GM19351 (cell line): ENCODE results near the gene SHB.

Source experiments
- ATAC-seq: cut with Tn5 transposase; IDR thresholded peaks from one replicate; pipeline ENCODE4 v1.9.1; 2021; ENCODE audit warnings: mild to moderate bottlenecking, moderate library complexity; ENCODE audit not compliant: unreplicated experiment

The SHB gene

DNA sequence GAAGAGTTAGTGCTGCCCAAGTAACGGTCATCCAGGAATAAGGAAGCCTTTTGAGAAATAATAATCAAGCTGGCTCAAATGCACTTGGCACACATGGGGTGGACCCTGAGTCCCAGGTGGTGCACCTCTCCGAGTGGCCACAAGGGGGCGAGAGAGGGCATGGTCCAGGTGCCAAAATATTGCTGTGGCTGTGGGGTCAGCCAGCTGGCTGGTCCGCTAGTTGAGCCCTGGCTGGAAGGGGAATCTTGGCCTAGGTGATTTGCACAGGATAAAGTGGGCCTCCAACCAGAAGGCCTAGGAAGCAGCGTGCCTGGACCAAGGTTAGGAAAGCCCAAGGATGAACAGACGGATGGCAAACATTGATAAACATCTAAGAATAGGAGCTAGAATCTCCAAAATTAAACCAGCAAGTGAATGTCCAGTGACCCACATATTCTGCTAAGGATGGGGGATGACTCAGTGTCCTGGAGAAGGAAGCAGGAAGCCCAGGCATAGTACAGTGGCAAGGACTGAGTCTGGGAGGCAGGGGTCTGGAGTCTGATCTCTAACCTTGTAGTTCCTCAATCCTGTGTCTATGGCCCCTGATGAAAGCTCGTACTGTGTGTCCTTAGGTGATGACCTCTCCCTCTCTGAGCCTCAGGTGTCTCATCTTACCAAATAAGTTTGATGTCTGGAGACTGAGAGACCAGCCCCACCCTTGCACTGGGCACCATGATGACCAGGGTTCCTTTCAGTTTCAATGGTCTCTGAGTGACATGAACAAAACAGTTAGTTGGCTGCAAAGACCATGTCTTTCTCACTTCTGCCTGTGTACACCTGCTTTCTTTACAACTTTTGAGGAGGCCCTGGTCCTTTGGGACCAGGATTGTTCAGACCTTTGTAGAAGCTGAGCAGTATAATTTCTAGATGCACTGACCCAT lies 19.2 kb upstream of the SHB start:
- ATAC-seq = peak; percentile 61

- no peak for ATAC-seq
Measured at GRCh38 chr9:38086496-38086895, 17.5 kb upstream of the SHB start.

GRCh38 chr9:38085308-38085707 lies 16.3 kb upstream of the SHB start:
- no peak for ATAC-seq

GRCh38 chr9:38084556-38084880 lies 15.5 kb upstream of the SHB start:
- no peak for ATAC-seq

DNA sequence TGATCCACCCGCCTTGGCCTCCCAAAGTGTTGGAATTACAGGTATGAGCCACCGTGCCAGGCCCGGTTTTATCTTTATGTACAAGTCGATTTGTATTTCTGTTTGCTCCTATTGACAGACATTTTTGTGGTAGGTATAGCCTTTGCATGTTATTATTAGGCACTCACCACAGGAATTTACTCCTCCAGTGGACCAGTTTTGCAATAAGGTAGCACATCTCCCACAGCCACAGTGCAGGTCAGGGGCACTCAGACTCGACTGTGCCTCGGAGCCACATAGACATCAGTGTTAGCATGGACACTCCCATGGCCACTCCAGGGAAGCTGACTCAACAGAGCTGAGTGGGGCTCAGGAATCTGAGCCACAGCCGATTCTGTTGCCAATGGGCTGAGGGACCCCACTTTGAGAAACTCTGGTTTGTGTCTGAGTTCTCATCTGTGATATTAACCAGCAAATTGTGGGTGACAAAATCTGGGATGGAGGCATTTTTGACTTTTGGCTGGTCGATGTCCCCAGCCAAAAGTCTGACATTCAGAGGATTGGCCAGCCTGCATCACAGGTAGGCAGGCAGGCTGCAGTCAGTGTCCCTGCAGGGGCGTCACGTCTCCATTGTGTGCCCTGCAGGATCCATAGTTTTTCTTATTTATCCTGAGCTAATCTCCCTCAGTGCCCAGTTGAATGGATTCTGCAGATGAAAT lies 15.0 kb upstream of the SHB start:
- ATAC-seq = no peak

DNA sequence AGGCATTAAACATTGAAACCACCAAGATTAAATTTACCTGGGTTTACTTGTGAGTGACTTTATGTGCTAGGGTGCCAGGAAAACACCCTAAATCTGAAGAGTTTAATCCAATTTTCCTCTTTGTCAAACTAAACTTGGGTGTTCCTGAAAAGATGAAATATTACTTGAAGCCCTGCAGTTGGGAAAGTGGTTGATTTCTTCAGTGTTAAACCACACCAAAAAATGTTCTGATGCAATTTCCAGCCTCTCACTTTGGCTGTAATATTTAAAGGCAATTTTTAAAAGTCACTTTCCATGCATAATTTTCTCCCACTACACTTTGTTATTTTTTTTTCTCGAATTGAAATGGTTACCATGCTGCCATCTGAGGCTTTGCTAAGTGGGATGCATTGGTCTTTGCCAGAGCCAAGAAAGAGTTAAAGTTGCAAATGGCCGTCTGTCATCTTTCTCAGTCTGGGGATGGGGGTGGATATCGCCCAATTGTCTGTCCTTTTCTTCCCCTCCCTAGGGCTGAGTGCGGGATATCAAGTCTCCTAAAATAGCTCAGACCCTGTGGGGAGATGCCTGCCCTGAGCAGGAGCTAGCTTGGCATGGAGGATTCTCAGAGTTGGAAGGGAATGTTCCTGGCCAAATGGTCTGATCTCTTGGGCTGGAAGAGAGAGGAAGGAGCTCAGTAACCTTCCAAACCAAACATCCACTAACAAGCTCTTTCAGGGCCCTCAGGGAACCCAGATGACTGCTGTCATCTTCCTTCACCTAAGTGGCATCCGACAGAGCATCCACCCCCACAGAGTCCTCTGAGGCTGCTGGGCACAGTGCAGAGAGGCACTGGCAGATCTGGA lies 13.6 kb upstream of the SHB start:
- ATAC-seq = no peak

GRCh38 chr9:38081356-38082108 lies 12.5 kb upstream of the SHB start:
- no peak for ATAC-seq

GRCh38 chr9:38079461-38080031 lies 10.5 kb upstream of the SHB start:
- ATAC-seq = no peak

- ATAC-seq = no peak
Measured at GRCh38 chr9:38075272-38075671, 6.2 kb upstream of the SHB start.

DNA sequence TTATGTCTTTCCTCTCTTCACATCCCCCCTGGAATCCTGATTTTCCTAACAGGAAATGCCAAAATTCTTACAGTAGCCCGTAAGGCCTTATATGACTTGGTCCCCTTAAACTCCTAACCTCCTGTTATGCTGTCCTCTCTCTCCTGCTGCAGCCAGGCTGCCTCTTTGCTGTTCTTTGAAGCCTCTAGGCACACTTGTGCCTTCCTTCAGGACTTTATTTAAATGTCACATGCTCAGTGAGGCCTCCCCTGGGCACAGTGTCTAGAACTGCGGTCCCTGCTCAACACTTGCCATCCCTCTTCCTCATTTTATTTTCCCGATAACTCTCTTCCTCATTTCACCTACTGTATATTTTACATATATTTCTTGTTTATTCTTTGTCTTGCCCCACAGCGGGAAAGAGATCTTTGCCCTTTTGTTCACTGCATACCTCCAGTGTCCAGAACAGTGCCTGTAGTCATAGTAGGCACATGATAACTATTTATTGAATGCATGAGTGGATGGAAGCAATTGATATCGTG lies 5.5 kb upstream of the SHB start:
- ATAC-seq = no peak

DNA sequence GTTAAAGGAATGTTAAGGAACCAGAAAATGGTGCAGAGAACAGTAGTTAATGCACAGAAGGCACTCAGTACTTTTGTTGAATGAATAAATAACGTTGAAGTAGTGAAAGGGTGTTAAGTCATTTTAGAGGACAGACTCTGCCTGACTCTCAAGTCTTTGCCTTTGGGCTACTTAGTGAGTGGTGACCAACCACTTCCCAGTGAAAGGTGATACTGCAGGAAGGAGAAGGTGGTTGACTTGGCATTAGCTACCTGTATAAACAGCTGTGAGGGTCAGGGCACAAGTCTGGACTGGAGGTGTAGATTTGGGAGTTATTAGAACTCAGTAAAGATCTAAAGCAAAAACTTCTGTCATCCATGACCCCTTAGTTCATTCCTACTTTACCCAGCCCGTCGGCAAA lies 4.9 kb upstream of the SHB start:
- no peak for ATAC-seq

GRCh38 chr9:38071470-38072134 lies 2.6 kb upstream of the SHB start:
- no peak for ATAC-seq

DNA sequence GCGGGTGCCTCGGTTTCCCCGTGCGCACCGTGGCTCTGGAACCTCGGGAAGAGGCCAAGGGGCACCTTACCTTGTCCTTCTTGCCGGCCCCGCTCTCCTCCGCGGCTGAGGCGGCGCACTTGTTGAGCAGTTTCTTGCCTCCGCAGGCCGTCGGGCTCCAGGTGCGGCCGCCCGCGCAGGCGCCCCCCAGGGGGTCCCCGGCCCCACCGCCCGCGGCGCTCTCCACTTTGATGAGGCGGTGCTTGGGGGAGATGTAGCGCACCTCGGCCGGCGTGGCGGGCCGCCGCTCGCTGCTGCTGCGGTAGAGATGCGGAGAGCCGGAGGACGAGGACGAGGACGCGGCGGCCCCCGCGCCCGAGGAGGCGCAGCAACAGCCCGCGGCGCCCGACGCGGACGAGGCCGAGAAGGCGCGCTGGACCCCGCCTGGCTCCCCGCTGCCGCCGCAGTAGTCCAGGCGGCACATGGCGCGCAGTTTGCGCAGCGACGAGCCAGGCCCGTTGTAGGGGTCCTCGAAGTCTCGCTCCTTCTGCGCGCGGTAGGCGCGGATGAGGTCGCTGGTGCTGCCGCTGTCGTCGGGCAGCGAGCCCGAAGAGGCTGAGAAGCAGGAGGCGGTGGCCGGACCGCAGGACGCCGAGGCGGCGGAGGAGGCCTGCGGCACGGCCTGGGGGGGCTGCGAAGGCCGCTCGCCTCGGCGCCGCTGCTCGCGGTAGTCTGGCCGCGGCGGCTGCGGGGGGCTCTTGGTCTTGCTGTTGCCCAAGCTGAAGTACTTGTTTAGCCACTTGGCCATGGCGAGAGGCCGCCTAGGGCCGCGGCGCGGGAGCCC lies 957 bp downstream of the SHB start:
- no peak for ATAC-seq

DNA sequence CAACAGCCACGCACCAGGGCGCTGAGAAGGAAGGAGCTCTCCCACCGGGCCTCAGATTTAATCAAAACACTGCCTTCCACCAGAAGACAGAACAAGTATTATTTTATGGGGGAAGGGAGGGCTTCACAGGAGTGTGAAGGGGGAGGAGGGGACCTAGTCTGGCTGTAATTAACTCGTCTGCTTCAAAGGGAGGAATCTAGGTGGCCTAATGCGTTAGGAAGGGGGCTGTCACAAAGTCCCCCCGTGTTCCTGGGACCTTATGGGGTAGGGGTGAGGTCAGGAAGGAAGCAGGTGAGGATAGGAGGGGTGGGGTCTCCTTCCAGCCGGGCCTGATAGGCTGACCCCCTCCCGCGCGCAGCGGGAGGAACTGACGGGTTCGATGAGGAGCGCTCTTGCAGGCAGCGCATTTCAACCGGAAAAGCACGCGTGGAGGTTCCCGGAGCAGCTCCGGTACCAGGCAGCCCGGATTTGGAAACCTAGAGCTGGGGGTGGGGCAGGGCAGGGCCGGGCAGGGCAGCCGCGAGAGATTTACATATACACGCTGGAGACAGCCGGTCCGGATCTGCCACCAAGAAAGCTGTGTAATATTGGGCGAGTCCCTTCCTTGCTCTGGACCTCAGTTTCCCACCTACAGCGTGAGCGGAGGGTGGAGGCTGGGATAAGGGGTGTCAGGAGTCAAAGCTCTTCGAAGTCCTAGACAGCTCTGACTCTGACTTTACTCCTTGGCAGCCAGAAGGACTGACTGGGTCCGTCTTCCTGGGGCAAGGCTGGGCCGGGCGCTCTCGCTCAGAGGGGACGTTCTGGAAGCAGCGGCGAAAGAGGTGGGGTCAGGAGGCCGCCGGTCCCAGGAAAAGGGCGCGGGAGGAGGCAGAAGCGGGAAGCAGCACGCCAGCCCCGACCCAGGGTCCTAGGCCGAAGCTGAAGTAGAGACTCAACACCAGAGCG lies 1.8 kb downstream of the SHB start:
- ATAC-seq = no peak

GRCh38 chr9:38066197-38066913 lies 2.7 kb downstream of the SHB start:
- no peak for ATAC-seq

DNA sequence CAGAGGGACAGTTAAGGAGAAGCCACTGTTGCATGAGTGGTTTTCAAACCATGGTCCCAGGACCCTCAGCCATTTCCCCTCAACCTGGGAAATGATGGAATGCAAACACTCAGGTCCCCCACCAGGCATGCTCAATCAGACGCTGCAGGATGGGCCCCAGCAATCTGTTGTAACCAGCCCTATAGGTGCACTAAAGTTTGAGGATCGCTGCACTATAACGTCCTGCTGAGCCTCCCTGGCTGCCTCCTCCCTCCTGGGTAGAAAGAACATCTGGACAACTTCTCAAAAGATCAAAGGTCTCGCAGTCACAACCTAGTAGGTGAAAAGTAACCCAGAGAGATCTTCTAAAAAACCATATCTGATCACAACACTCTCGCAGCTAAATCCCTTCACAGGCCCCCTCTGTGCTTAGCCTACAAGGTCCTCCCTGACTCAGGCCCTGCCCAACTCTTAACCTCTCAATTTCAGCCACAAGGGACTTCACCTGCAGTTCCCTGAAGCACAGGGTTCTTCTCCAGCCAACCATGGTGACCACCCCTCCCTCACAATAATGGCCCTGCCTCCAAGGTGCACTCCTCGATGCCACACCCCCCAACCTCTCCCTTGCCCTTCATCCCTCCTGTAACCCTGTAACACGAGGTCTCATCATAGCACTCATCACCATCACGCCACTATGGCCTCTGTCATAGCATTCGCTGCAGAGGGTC lies 3.5 kb downstream of the SHB start:
- peak; percentile 33 for ATAC-seq
